Endothelial cell of umbilical vein (primary cell): ENCODE measurements around the gene CHMP3. TPM values are rescaled to one million over a fixed set of nuclear protein-coding genes. Genes with fewer than 3 reads are reported as not detected.
"Not testable (repeated sequence)": the region's sequence is repeated elsewhere in the genome, so short reads cannot be mapped to it uniquely, and the experiment has no call there.

ENCODE experiments used
- BruUV-seq: library from RNA; stranded (reverse); fragments of 400-500 nt; replicated peaks from 2 replicates; lab custom pipeline; 2021; lab: Mats Ljungman, UMichigan
- CTCF ChIA-PET: fragments of 300-600, 350-600 bp; sonication (Branson Sonifier 250); formaldehyde crosslinking; loops from one replicate; lab custom pipeline; 2021; ENCODE audit warnings: antibody characterized with exemption, inconsistent platforms; lab: Charles Lee
- POLR2A ChIA-PET: fragments of 300-600, 350-600 bp; sonication (Branson Sonifier 250); formaldehyde crosslinking; loops from one replicate; lab custom pipeline; 2021; ENCODE audit warnings: antibody characterized with exemption, inconsistent platforms; lab: Charles Lee
- DNase-seq: peaks from one replicate; pipeline ENCODE4 v3.0.0-alpha.2; 2011; ENCODE audit warnings: low read depth, low spot score
- FAIRE-seq: peaks from 2 replicates; lab custom pipeline; 2011; peaks lifted over from hg19 to GRCh38; lab: Jason Lieb, UNC
- H2AFZ ChIP-seq: 2 replicates; pipeline ENCODE4 v1.6.0; 2012; ENCODE audit warnings: low read depth, low read length, control low read depth, inconsistent platforms
- H3K27ac ChIP-seq: 2 replicates; pipeline ENCODE4 v1.5.1; 2011; ENCODE audit warnings: low read depth, mild to moderate bottlenecking, control low read depth, low read length, moderate library complexity; ENCODE audit not compliant: insufficient read depth
- H3K27me3 ChIP-seq, 2 experiments: 2 replicates each; pipeline versions ENCODE4 v1.6.0 to v1.6.1; 2011; ENCODE audit warnings: low read length in 2 of 2, mixed read lengths in 1 of 2; ENCODE audit not compliant: control insufficient read depth in 2 of 2, insufficient read depth in 2 of 2
- H3K36me3 ChIP-seq, 2 experiments: 2 replicates in 1 of 2; 3 replicates in 1 of 2; pipeline ENCODE4 v1.5.1; 2011; ENCODE audit warnings: low read length in 2 of 2, mild to moderate bottlenecking in 1 of 2, moderate library complexity in 1 of 2; ENCODE audit not compliant: control insufficient read depth in 2 of 2, insufficient read depth in 2 of 2; ENCODE audit errors: extremely low read depth in 1 of 2
- H3K4me1 ChIP-seq: 3 replicates; pipeline ENCODE4 v1.5.1; 2011; ENCODE audit warnings: mild to moderate bottlenecking, low read length; ENCODE audit not compliant: control insufficient read depth, insufficient read depth; ENCODE audit errors: extremely low read depth
- H3K4me2 ChIP-seq: 2 replicates; pipeline ENCODE4 v1.6.1; 2011; ENCODE audit warnings: low read length, control low read depth, mixed read lengths; ENCODE audit not compliant: insufficient read depth
- H3K4me3 ChIP-seq, 3 experiments: fragments of 200-600 bp in 1 of 3; sonication (generic), shearing (Covaris generic) in 1 of 3; replicated peaks in 1 of 3; 2 replicates each; pipeline ENCODE4 v1.5.1; 2011 to 2016; ENCODE audit warnings: control low read depth in 3 of 3, low read length in 3 of 3, mild to moderate bottlenecking in 2 of 3, inconsistent platforms in 1 of 3, low read depth in 1 of 3, moderate library complexity in 1 of 3; ENCODE audit not compliant: insufficient read depth in 1 of 3
- H3K79me2 ChIP-seq: 2 replicates; pipeline ENCODE4 v1.6.0; 2012; ENCODE audit warnings: low read length, inconsistent platforms; ENCODE audit not compliant: control insufficient read depth, insufficient read depth
- H3K9ac ChIP-seq: replicated peaks from 2 replicates; pipeline ENCODE3; 2011; ENCODE audit warnings: low read length, control low read depth; ENCODE audit not compliant: insufficient read depth; ENCODE audit errors: extremely low read depth
- H3K9me1 ChIP-seq: replicated peaks from 3 replicates; pipeline ENCODE4 v1.6.0; 2011; ENCODE audit warnings: mild to moderate bottlenecking, low read length; ENCODE audit not compliant: control insufficient read depth, insufficient read depth; ENCODE audit errors: extremely low read depth
- H3K9me3 ChIP-seq: replicated peaks from 2 replicates; pipeline ENCODE4 v1.5.1; 2012; ENCODE audit warnings: low read length, inconsistent platforms; ENCODE audit not compliant: control insufficient read depth, insufficient read depth
- H4K20me1 ChIP-seq: replicated peaks from 2 replicates; pipeline ENCODE3; 2011; ENCODE audit warnings: mild to moderate bottlenecking, low read length; ENCODE audit not compliant: control insufficient read depth, insufficient read depth; ENCODE audit errors: extremely low read depth
- EZH2 ChIP-seq: IDR thresholded peaks from 2 replicates; pipeline ENCODE4 v1.6.1; 2012; ENCODE audit warnings: borderline replicate concordance, low read depth, mild to moderate bottlenecking, moderate library complexity, low read length, inconsistent platforms; ENCODE audit not compliant: severe bottlenecking
- FOS ChIP-seq: IDR thresholded peaks from 2 replicates; pipeline ENCODE4 v1.6.1; 2011; ENCODE audit warnings: mild to moderate bottlenecking, low read length, moderate library complexity, borderline replicate concordance; ENCODE audit not compliant: insufficient read depth
- GATA2 ChIP-seq: IDR thresholded peaks from 2 replicates; pipeline ENCODE4 v1.7.0; 2011; ENCODE audit warnings: low read depth, mild to moderate bottlenecking, moderate library complexity, mixed read lengths, low read length; ENCODE audit not compliant: insufficient read length, insufficient read depth
- JUN ChIP-seq: IDR thresholded peaks from 2 replicates; pipeline ENCODE4 v1.6.1; 2011; ENCODE audit warnings: borderline replicate concordance, low read depth; ENCODE audit not compliant: insufficient read length, insufficient read depth
- MYC ChIP-seq: IDR thresholded peaks from one replicate; pipeline ENCODE4 v1.6.1; 2011; ENCODE audit warnings: mild to moderate bottlenecking, low read depth, low read length
- POLR2A ChIP-seq: IDR thresholded peaks from 2 replicates; pipeline ENCODE4 v1.6.1; 2012; ENCODE audit warnings: low read depth, mild to moderate bottlenecking, control low read depth, low read length
- POLR2AphosphoS5 ChIP-seq: IDR thresholded peaks from 2 replicates; pipeline ENCODE4 v1.6.1; 2012; ENCODE audit warnings: low read depth, mild to moderate bottlenecking, control low read depth, low read length, moderate library complexity; ENCODE audit not compliant: insufficient read depth
- dilution Hi-C: fragments of 300-500 bp; cut with MboI; formaldehyde crosslinking; loops from one replicate; pipeline ENCODE4 v1.15.0; 2019; ENCODE audit warnings: low sequenced_read_pairs; ENCODE audit not compliant: extremely low pct_ligation_motif_present
- intact Hi-C: fragments of 100-400 bp; cut with micrococcal nuclease; formaldehyde crosslinking; loops from one replicate; pipeline ENCODE4 v1.10.0; 2022
- polyA plus RNA-seq, 4 experiments: library from polyadenylated mRNA; depleted of rRNA in 3 of 4; stranded (reverse) in 3 of 4; unstranded in 1 of 4; fragments of >200 nt; gene quantifications; 2 replicates each; pipeline versions ENCODE4 v1.2.1 to v1.2.3, GENCODE V29; 2011 to 2012; ENCODE audit warnings: missing spikeins in 1 of 4
- total RNA-seq: library from RNA; stranded (reverse); gene quantifications from 2 replicates; pipeline ENCODE4 v1.2.3, GENCODE V29; 2021
- TF ChIP-seq, protein P1 (sequence below), 2 donors: IDR thresholded peaks; 1 replicate in 1 of 2; 2 replicates in 1 of 2; pipeline ENCODE4 v1.5.1; 2011; ENCODE audit warnings: low read length in 2 of 2, mild to moderate bottlenecking in 2 of 2, moderate library complexity in 2 of 2, control low read depth in 1 of 2, inconsistent platforms in 1 of 2, low read depth in 1 of 2; ENCODE audit not compliant: insufficient read depth in 1 of 2; ENCODE audit errors: extremely low read depth in 1 of 2
- TF ChIP-seq, protein P2 (sequence below): IDR thresholded peaks from 2 replicates; pipeline ENCODE4 v1.6.1; 2011; ENCODE audit not compliant: insufficient read depth, insufficient read length

Gene CHMP3
- total and polyA plus RNA-seq, 2 donors (not counting 3 experiments of a cell fraction or from before 2014, with no cell fraction given) = 48.1 to 92.2 TPM

DNA sequence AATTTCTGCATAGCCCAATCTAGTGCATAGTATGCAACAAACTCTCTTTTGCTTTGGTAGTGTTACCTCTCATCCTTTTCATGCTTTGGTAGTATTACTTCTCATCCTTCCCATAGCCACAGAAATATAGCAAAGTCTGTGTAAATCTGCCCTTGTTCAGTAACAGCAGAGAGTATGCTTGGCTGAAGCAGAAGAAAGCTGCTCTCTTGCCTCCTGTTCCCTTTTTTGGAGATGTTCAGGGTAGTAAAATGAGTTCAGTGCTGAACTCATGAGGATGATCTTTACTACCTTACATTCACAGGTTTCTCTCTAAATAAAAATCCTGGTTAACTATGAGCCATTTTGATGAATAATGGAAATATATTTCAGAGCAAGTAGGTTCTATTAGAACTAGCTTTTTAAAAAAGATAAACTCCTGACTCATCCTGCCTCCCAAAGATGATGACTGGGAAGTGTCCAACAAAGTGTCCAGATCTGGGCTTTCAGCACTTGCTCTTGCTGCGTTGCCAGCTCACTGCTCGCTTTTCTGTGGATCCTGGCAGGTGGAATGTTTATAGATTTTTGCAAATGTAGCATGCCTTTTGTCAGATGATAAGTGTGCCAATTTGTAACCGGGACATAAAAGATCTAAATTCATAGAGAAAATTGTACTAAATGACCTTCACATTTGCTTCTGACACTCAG is 29.4 kb upstream of the CHMP3 start:
- Histone ChIP-seq H4K20me1 (no peaks in the 10 kb centered on the region), H3K36me3 (no peaks in the 10 kb centered on the region), H3K79me2 (no peaks in the 10 kb centered on the region), H3K4me1 (no peaks in the 10 kb centered on the region), H3K4me3 (no peak overlapping the region), H2AFZ (no peak overlapping the region), H3K27ac (no peak overlapping the region), H3K4me2 (no peak overlapping the region), H3K9me1 (no peaks in the 10 kb centered on the region), H3K27me3 (no peaks in the 10 kb centered on the region), H3K9ac (no peak overlapping the region), H3K9me3 (no peaks in the 10 kb centered on the region)
- no TSS peak for BruUV-seq
- FAIRE-seq = no peak
- dilution Hi-C loops (no loop called here), intact Hi-C loops (no loop called here)
- POLR2A ChIA-PET = no interaction called here
- CTCF ChIA-PET = interaction anchor here (1.2 to 1.5 kb wide), 2 partner anchors 17 to 171 kb away, joined by 3 read pairs; no protein-coding TSS in a partner anchor
- DNase-seq = no peak
- TF ChIP-seq GATA2 (no peak), EZH2 (no peak), JUN (no peak), MYC (no peak), POLR2AphosphoS5 (no peak), FOS (no peak), POLR2A (no peak)
- TF ChIP-seq, protein P1, sequence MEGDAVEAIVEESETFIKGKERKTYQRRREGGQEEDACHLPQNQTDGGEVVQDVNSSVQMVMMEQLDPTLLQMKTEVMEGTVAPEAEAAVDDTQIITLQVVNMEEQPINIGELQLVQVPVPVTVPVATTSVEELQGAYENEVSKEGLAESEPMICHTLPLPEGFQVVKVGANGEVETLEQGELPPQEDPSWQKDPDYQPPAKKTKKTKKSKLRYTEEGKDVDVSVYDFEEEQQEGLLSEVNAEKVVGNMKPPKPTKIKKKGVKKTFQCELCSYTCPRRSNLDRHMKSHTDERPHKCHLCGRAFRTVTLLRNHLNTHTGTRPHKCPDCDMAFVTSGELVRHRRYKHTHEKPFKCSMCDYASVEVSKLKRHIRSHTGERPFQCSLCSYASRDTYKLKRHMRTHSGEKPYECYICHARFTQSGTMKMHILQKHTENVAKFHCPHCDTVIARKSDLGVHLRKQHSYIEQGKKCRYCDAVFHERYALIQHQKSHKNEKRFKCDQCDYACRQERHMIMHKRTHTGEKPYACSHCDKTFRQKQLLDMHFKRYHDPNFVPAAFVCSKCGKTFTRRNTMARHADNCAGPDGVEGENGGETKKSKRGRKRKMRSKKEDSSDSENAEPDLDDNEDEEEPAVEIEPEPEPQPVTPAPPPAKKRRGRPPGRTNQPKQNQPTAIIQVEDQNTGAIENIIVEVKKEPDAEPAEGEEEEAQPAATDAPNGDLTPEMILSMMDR (IDR thresholded peaks at IDR 0.05; ENCODE audit: extremely low read depth in 1 of 2, insufficient read depth in 1 of 2, low read depth in 1 of 2, low read length in 2 of 2) = no peak
- TF ChIP-seq, protein P2, sequence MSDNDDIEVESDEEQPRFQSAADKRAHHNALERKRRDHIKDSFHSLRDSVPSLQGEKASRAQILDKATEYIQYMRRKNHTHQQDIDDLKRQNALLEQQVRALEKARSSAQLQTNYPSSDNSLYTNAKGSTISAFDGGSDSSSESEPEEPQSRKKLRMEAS = no peak

DNA sequence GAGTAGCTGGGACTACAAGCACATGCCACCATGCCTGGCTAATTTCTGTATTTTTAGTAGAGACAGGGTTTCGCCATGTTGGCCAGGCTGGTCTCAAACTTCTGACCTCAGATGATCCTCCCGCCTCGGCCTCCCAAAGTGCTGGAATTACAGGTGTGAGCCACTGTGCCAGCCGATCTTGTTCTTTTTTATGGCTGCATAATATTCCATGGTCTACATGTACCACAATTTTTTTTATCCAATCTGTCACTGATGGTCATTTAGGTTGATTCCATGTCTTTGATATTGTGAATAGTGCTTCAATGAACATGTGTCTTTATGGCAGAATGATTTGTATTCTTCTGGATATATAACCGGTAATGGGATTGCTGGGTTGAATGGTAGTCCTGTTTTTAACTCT is 26.5 kb upstream of the CHMP3 start:
- intact Hi-C loops, CTCF ChIA-PET, H3K9me3 ChIP-seq, H3K36me3 ChIP-seq, DNase-seq, H3K27ac ChIP-seq, H3K9me1 ChIP-seq, dilution Hi-C loops, POLR2A ChIA-PET, H3K4me3 ChIP-seq, H3K79me2 ChIP-seq, H4K20me1 ChIP-seq, H3K4me2 ChIP-seq, FAIRE-seq, BruUV-seq, H2AFZ ChIP-seq, H3K9ac ChIP-seq, H3K27me3 ChIP-seq, H3K4me1 ChIP-seq: not testable (repeated sequence)
